Stimulated activated CD4-positive, alpha-beta T cell treated with anti-CD3 and anti-CD28 coated beads, Interleukin-1b, Interleukin-23, amount 100 ng/mL, for 48 hours (primary cell): Measurements from ENCODE around the gene NR2E1.

Experiments used
- DNase-seq: peaks from one replicate; pipeline ENCODE4 v3.0.0-alpha.2; 2020

Gene NR2E1

GRCh38 chr6:108156938-108157233, 8.9 kb upstream of the NR2E1 start:
- no peak for DNase-seq

- no peak for DNase-seq
These were observed 8.4 kb upstream of the NR2E1 start for GRCh38 chr6:108157234-108157980.

GRCh38 chr6:108157981-108158525, 7.8 kb upstream of the NR2E1 start:
- no peak for DNase-seq

- DNase-seq, result no peak
These were observed 5.8 kb upstream of the NR2E1 start for GRCh38 chr6:108159981-108160380.

- DNase-seq, result no peak
These were observed 4.0 kb upstream of the NR2E1 start for GRCh38 chr6:108161724-108162282.

GRCh38 chr6:108163267-108163643, 2.6 kb upstream of the NR2E1 start:
- no peak for DNase-seq

- DNase-seq, result no peak
These were observed 1.9 kb upstream of the NR2E1 start for GRCh38 chr6:108163644-108164542.

GRCh38 chr6:108164543-108164814, 1.3 kb upstream of the NR2E1 start:
- no peak for DNase-seq

- DNase-seq, result no peak
These were observed 761 bp upstream of the NR2E1 start for GRCh38 chr6:108164815-108165706.

GRCh38 chr6:108166664-108167448, 1.0 kb downstream of the NR2E1 start:
- no peak for DNase-seq

- no peak for DNase-seq
These were observed 1.7 kb downstream of the NR2E1 start for GRCh38 chr6:108167449-108168089.

GRCh38 chr6:108168090-108168463, 2.3 kb downstream of the NR2E1 start:
- no peak for DNase-seq

- DNase-seq, result no peak
These were observed 3.0 kb downstream of the NR2E1 start for GRCh38 chr6:108168501-108169463.

GRCh38 chr6:108169464-108170331, 3.9 kb downstream of the NR2E1 start:
- DNase-seq, result no peak

GRCh38 chr6:108170332-108171290, 4.8 kb downstream of the NR2E1 start:
- no peak for DNase-seq

- DNase-seq, result no peak
These were observed 5.6 kb downstream of the NR2E1 start for GRCh38 chr6:108171291-108171917.

GRCh38 chr6:108171918-108172516, 6.2 kb downstream of the NR2E1 start:
- no peak for DNase-seq
